Activated CD8-positive, alpha-beta T cell treated with anti-CD3 and anti-CD28 coated beads for 36 hours (primary cell): ENCODE measurements around the gene SLC1A7. TPM values are rescaled to one million over a fixed set of nuclear protein-coding genes. Genes with fewer than 3 reads are reported as not detected.

Experiments used
- ATAC-seq: fragments of 200-7000 bp; cut with Tn5 transposase; one replicate; pipeline ENCODE4 v1.10.0; 2021; ENCODE audit warnings: mild to moderate bottlenecking, moderate library complexity
- CTCF ChIA-PET: fragments of 350-600 bp; sonication (Branson Sonifier 250); formaldehyde crosslinking; loops from one replicate; lab custom pipeline; 2021; ENCODE audit warnings: antibody characterized with exemption; lab: Charles Lee
- POLR2A ChIA-PET: fragments of 350-600 bp; sonication (Branson Sonifier 250); formaldehyde crosslinking; loops from one replicate; lab custom pipeline; 2021; ENCODE audit warnings: antibody characterized with exemption; lab: Charles Lee
- DNase-seq: peaks from one replicate; pipeline ENCODE4 v3.0.0-alpha.2; 2020
- H3K27ac Mint-ChIP-seq: one replicate; pipeline ENCODE4 v1.8.0; 2021; ENCODE audit warnings: mild to moderate bottlenecking, mixed read lengths
- H3K27me3 Mint-ChIP-seq: one replicate; pipeline ENCODE4 v1.8.0; 2021; ENCODE audit warnings: mixed read lengths
- H3K36me3 Mint-ChIP-seq: one replicate; pipeline ENCODE4 v1.8.0; 2021; ENCODE audit warnings: low read depth, mixed read lengths
- H3K4me1 Mint-ChIP-seq: one replicate; pipeline ENCODE4 v1.8.0; 2021; ENCODE audit warnings: low read depth, mixed read lengths
- H3K4me3 Mint-ChIP-seq: one replicate; pipeline ENCODE4 v1.8.0; 2021; ENCODE audit warnings: mild to moderate bottlenecking, moderate library complexity, mixed read lengths
- H3K9me3 Mint-ChIP-seq: one replicate; pipeline ENCODE4 v1.8.0; 2021; ENCODE audit warnings: mixed read lengths
- CTCF ChIP-seq: fragments of 200-600 bp; IDR thresholded peaks from one replicate; pipeline ENCODE4 v1.8.0; 2022; ENCODE audit warnings: antibody characterized with exemption, mild to moderate bottlenecking
- intact Hi-C: fragments of 100-400 bp; cut with micrococcal nuclease; formaldehyde crosslinking; loops from one replicate; pipeline ENCODE4 v1.10.0; 2022
- total RNA-seq, 2 experiments: library from RNA; stranded (reverse); gene quantifications; one replicate each; pipeline ENCODE4 v1.2.3, GENCODE V29; 2021

SLC1A7 gene
- total RNA-seq, 2 experiments from 2014 or later, result not detected

GRCh38 chr1:53155534-53155933, 13.1 kb upstream of the SLC1A7 start:
- DNase-seq (no peak), ATAC-seq (no peak)
- no peak for TF ChIP-seq CTCF
- CTCF ChIA-PET, result no interaction called here
- H3K4me1 Mint-ChIP-seq, result no peaks in the 10 kb centered on the region
- H3K27me3 Mint-ChIP-seq, result peaks cover 1% of the 10 kb centered on the region
- H3K27ac Mint-ChIP-seq, result no peak overlapping the region
- H3K4me3 Mint-ChIP-seq, result no peak overlapping the region
- intact Hi-C loops, result no loop called here
- no peaks in the 10 kb centered on the region for H3K36me3 Mint-ChIP-seq
- no peaks in the 10 kb centered on the region for H3K9me3 Mint-ChIP-seq
- POLR2A ChIA-PET, result no interaction called here

- H3K4me1 Mint-ChIP-seq, result no peaks in the 10 kb centered on the region
- CTCF ChIA-PET, result interaction anchor here (0.7 kb wide), 1 partner anchor 170 kb away, joined by 4 read pairs; no protein-coding TSS in a partner anchor
- no peak for TF ChIP-seq CTCF
- peaks cover 1% of the 10 kb centered on the region for H3K27me3 Mint-ChIP-seq
- no peak for ATAC-seq
- POLR2A ChIA-PET, result no interaction called here
- DNase-seq, result no peak
- H3K4me3 Mint-ChIP-seq, result no peak overlapping the region
- no peak overlapping the region for H3K27ac Mint-ChIP-seq
- no peaks in the 10 kb centered on the region for H3K36me3 Mint-ChIP-seq
- H3K9me3 Mint-ChIP-seq, result no peaks in the 10 kb centered on the region
- intact Hi-C loops, result no loop called here
Observed at GRCh38 chr1:53154859-53155438, 12.5 kb upstream of the SLC1A7 start.

GRCh38 chr1:53153752-53154151, 11.3 kb upstream of the SLC1A7 start:
- Mint-ChIP-seq H3K27ac (no peak overlapping the region), H3K4me3 (no peak overlapping the region), H3K36me3 (no peaks in the 10 kb centered on the region), H3K4me1 (no peaks in the 10 kb centered on the region), H3K9me3 (no peaks in the 10 kb centered on the region), H3K27me3 (peaks cover 1% of the 10 kb centered on the region)
- DNase-seq (no peak), ATAC-seq (no peak)
- no peak for TF ChIP-seq CTCF
- POLR2A ChIA-PET, result no interaction called here
- CTCF ChIA-PET, result no interaction called here
- intact Hi-C loops, result no loop called here

GRCh38 chr1:53148123-53148522, 5.7 kb upstream of the SLC1A7 start:
- CTCF ChIA-PET, result interaction anchor here (0.8 kb wide), 1 partner anchor 10 kb away, joined by 3 read pairs; no protein-coding TSS in a partner anchor
- no peaks in the 10 kb centered on the region for H3K9me3 Mint-ChIP-seq
- H3K27me3 Mint-ChIP-seq, result no peaks in the 10 kb centered on the region
- H3K4me1 Mint-ChIP-seq, result no peaks in the 10 kb centered on the region
- H3K27ac Mint-ChIP-seq, result no peak overlapping the region
- intact Hi-C loops, result no loop called here
- no peak for TF ChIP-seq CTCF
- POLR2A ChIA-PET, result interaction anchor here (0.7 kb wide), 1 partner anchor 64 kb away, joined by 3 read pairs; no protein-coding TSS in a partner anchor
- ATAC-seq, result no peak
- H3K4me3 Mint-ChIP-seq, result no peak overlapping the region
- H3K36me3 Mint-ChIP-seq, result no peaks in the 10 kb centered on the region
- DNase-seq, result no peak

- no peak for TF ChIP-seq CTCF
- intact Hi-C loops, result no loop called here
- Mint-ChIP-seq H3K4me1 (no peaks in the 10 kb centered on the region), H3K4me3 (no peak overlapping the region), H3K9me3 (no peaks in the 10 kb centered on the region), H3K36me3 (no peaks in the 10 kb centered on the region), H3K27ac (no peak overlapping the region), H3K27me3 (no peaks in the 10 kb centered on the region)
- DNase-seq, result no peak
- ChIA-PET POLR2A (interaction anchor here (0.6 to 0.7 kb wide), 2 partner anchors 63 to 893 kb away, joined by 3 read pairs; no protein-coding TSS in a partner anchor), CTCF (interaction anchor here (0.8 kb wide), 2 partner anchors 9 to 32 kb away, joined by 3 to 4 read pairs; no protein-coding TSS in a partner anchor)
- ATAC-seq, result no peak
Observed at GRCh38 chr1:53147174-53147573, 4.7 kb upstream of the SLC1A7 start.
